HG03432 (cell line): ENCODE data around the gene RABAC1.
"Not testable (repeated sequence)": the region's sequence is repeated elsewhere in the genome, so short reads cannot be mapped to it uniquely, and the experiment has no call there.

Experiments used
- ATAC-seq: cut with Tn5 transposase; IDR thresholded peaks from one replicate; pipeline ENCODE4 v1.9.1; 2021; ENCODE audit warnings: mild to moderate bottlenecking, moderate library complexity; ENCODE audit not compliant: unreplicated experiment

The RABAC1 gene

DNA sequence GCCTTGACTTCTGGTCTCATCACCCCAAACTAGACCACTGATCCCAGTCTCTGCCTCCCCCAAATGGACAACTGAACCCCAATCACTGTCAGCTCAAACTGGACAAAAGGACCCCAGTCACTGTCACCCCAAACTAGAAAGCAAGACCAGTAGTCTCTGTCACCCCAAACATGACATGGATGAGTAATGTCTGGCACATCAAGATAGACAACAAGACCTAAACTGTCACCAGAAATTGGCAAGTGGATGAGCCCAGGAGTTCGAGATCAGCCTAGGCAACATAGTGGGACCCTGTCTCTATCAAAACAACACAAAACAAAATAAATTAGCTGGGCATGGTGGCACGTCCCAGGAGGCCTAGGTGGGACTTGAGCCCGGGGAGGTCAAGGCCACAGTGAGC, 12.0 kb downstream of the RABAC1 start:
- ATAC-seq, result no peak

DNA sequence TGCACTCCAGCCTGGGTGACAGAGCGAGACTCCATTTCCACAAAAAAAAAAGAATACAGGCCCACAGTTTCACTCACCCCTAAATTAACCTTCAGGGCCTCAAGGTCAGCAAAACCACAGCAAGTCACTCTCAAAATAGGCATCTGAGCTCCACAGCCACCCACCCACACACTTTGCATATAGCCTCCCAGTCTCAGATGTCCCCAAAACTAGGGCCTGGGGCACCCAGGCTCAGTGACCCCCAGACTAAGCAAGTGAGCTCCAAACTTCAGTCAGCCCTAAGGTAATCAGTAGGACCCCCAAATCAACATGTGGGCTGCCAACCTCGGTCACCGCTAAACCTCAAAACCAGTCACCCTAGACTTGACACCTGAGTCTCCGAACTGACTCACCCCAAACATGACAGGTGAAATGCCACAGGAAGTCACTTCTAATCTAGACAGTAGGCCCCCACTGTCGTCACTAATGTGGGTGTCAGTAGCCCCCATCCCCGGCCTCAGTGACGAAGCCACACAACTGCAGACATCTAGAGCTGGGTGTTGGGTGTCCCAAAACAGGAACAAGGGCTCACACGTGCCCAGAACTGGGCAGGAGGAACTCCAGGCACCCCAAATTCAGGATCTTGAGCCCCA, 13.9 kb downstream of the RABAC1 start:
- ATAC-seq, result peak; percentile 83

DNA sequence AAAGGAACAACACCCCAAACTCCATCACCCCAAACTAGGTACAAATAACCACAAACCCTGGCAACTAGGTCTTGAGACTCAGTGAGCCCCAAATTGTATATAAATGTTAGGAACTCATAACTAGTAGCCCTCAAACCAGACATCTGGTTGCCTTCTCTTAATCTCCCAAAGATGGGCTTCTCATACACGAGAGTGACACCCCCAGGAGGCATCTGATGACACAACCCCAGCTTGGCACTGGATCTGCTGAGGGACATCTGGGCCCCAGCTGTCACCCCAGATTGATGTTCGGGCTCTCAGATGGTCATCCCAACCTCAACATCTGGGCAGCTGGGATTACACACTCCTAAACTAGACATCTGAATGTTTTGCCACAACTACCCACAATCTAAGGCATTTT, 14.8 kb downstream of the RABAC1 start:
- ATAC-seq, result no peak

DNA sequence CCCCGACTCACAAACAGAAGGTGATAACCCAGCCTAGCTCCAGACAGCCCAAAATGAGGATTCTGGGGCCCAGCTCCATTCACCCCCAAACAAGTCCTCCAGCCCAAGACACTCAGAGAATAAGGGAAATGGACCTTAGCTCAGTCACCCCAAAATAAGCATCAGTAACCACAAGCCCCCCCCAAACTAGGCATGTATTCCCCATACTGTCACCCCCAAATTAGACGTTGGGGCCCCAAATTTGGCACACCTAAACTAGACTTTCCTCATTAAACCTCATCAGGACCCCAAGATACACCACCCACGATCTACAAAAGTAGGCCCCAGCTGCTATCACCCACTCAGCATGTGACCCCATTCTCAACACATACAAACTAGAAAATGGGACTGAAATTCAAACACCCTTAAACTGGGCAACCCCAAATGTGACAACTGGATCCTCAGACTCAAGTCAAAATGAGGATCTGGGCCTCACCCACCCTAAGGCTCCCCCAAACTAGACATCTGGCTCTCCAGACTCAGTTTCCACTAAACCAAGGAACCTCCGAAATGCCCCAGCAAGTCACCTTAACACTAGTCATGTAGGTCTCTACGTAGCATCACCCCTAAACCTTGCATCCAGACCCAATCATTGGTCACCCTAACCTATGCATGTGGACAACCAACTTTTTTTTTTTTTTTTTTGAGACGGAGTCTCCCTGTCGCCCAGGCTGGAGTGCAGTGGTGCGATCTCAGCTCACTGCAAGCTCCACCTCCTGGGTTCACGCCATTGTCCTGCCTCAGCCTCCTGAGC, 17.5 kb downstream of the RABAC1 start:
- no peak for ATAC-seq

DNA sequence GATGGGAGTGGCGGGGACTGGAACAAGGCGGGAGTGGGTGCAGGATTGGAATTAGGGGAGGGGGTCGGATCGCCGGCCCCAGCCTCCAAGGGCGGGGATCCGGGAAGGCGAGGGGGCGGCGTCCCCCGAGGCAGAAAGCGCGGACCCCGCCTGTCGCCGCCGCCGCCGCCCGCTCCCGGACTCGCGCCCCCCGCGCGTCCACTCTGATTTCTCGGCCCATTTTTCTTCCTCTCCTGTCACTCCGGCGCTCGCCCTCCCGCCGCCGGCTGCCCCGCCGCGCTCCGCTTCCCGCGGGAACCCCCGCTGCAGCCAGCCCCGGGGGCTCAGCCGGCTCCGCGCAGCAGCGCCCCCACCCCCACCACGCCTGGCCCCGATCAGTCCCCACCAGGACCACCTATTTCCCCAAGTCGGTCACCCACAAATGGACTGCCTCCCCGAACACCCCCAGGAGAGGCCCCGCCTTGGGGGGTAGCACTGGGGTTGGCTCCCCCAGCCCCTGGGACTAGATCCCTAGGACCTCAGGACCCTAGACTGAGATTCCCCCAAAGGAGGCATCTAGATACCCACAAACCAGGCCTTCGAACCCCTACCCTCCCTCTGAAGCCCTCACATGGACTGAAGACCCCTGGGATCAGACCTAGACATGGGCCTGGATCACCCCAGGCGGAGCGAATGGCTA, 18.3 kb downstream of the RABAC1 start:
- no peak for ATAC-seq

DNA sequence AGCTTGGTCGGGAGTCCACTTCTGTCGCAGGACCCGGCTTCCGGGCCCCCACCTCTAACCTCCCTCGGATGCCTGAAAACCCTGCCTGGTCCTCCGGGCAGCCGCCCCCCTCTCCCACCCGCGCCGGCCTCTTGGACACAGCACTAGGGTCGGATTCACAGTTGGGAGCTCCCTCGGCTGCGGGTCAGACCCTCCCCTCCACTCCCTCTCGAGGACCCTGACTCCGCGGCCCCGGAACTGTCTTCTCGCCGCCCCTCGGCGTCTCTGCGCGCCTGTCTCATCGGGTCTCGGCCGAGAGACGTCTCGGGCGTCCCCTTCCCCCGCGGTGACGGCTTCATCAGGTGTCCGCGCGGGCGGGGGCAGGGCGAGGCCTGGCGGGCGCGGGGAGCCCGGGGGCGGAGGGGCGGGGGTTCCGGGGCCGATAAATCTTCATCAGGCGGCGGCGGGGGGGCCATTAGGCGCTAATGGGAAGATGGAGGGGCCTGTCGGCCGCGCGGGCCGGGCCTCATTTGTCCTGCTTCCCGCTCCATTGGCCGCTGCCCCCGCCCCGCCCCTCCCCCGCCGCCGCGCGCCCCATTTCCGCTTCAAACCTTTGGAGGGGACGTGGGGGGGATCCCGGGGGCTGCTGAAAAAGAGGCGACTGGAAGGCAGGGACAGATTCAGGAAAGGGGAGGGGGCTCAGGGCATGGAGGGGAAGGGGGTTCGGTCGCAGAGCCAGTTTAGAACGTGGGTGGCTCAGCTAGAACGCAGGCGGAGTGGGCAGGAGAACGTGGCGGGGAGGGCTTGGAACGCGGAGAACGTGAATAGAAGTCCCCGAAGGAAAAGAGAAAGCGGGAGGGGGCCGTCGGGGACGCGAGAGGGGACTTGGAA, 19.0 kb downstream of the RABAC1 start:
- ATAC-seq, result no peak

DNA sequence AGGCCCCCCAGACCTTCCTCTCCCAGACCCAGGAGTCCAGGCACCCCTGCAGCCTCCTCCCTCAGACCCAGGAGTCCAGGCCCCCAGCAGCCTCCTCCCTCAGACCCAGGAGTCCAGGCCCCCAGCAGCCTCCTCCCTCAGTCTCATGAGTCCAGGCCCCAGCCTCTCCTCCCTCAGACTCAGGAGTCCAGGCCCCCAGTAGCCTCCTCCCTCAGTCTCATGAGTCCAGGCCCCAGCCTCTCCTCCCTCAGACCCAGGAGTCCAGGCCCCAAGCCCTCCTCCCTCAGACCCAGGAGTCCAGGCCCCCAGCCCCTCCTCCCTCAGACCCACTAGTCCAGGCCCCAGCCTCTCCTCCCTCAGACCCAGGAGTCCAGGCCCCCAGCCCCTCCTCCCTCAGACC, 19.9 kb downstream of the RABAC1 start:
- not testable (repeated sequence) for ATAC-seq

DNA sequence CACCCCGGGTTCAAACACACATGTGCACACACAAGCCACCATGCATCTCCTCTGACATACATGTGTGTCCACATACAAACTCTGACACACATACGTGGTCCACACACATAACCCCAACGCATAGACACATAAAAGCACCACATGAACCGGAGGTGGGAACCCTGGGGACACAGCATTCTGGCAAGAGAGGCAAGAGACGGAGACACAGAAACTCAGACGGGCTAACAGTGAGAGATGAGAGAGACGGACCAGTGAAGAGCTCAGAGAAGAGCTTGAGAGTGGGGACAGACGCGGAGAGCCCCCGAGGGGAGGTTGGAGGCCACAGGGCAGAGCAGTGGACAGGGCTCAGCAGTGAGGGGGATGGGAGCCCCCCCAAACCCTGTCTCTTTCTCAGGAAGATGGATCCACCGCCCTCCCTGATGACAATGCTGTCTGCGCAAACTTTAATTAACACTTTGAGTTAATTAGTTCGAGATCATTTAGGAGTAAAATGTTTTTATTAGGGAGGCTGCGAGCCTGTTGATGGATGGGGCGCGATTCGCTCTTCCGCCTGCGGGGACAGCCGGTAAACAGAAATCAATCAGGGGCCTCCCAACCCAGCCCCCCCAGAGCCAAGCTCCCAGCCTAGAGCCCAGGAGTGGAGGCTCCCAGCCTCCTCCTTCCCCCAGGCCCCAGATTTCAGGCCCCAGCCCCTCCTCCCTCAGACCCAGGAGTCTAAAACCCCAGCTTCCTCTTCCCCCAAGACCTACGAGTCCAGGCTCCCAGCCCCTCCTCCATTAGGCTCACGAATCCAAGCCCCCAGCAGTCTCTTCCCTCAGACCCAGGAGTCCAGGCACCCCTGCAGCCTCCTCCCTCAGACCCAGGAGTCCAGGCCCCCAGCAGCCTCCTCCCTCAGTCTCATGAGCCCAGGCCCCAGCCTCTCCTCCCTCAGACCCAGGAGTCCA, 21.3 kb downstream of the RABAC1 start:
- ATAC-seq, result no peak

DNA sequence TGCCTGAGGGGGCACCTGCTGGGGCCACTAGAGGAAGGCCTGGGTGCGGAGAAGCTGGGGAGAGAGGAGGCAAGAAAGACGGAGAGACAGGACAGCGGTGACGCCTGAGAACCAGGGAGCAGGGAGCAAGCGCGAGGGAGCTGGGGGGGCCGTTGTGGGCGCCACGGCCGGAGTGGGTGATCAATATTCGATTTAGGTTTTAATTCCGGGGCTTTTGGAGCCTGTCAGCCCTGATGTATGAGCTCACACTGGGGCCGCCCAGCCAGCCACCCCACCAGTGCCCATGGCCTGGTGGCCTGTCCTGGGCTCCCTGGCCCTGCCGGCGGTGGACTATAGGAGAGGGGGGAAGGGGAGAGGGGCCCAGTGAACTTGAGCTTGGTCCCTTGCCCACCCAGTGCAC, 22.2 kb downstream of the RABAC1 start:
- ATAC-seq, result no peak

DNA sequence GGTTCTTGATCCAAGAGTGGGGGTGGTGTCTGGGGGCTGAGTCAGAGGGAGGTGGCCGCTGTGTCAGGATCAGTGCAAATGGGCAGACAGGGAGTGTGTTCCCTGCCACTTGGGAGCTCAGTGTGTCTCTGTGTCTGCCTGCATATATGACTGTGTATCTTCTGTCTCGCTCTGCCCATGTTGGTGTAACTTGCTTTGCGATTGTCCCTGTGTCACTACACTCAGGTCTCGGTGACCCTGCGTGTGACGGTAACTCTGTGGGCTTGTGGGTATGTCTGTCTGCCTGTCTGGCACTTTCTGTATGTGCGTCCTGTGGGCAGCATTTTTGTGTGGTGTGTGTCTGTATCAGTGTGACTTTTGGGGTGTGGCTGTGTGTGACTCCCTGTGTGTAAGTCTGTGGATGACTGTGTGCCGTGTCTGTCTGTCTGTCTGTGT, 22.7 kb downstream of the RABAC1 start:
- no peak for ATAC-seq

DNA sequence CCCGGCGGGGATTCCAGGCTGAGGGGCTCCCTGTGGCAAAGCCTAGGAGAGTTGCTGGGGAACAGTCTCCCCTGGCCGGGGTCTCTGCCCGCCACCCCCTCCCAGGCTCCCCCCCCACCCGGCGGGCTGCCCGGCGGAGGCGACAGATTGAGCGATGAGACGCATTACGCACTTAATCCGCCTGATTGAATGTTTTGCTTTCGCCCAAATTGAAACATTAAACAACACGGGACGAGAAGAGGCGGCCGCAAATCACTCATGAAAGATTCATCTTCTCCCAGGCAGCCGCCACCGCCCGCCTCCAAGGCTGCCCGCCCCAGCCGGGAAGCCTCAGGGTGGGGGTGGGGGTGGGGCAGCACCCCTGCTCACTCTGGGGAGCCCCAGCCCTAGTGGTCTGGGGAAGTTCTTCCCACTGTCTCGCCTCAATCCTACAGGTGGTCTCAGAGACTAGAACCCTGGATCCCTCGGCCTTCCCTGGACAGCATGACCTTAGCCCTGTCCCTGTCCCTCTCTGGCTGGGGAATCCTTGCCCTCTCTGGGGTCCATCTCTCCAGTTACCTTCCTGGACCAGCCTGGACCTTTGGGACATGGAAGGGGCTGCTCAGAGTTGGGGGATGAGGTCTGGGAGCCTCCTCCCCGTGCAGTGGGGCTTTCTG, 23.2 kb downstream of the RABAC1 start:
- ATAC-seq, result no peak

DNA sequence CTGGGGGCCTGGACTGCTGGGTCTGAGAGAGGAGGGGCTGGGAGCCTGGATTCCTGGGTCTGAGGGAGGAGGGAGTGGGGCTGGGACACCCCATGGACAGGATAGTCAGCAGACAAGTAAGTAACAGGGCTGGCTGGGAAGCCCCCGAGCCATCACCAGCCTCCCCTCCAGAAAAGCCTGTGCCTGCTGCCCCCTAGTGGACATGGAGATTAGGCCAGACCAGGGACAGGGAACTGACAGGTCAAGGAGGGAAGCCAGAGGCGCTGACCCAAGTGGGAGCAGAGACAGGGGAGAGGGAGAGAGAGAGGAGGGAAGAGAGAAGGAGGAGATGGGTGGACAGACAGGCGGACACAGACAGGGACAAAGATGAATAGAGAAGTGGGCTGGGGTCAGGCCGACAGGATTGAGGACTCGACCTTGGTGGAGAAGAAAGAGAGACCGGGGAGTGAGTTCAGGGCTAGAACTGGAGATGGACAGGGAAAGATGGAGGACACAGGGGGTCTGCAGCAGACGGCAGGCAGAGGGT, 24.2 kb downstream of the RABAC1 start:
- ATAC-seq, result no peak

DNA sequence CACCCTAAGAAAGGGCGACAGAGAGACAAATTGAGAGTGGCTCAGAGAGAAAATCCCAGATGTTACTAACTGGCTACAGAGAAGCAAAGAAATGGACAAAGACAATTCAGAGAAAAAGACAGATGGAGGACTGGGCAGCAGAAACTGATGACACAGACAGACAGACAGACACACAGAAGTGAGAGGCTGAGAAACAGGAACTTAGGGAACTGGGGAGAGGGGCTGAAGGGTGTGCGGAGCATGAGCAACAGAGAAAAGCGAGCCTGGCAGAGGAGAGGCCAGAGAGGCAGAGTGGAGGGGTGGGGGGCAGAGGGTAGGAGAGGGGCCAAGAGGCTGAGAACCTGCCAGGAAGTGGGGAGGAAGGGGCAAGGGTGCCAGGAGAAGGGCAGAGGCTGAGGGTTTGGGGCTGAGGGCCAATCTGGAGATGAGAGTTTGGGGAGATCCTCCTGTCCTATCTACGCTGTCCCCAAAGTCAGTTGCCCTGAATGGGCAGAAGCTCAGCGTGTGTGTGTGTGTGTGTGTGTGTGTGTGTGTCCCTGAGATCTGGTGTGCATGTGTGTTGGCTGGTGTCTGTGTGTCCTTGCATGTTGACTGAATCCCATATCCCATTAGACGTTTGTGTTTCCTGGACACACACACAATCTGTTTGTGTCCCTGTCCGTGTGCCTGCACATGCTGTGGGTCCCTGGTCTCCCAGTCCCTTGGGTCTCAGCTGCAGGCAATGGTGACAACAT, 25.3 kb downstream of the RABAC1 start:
- ATAC-seq, result no peak

DNA sequence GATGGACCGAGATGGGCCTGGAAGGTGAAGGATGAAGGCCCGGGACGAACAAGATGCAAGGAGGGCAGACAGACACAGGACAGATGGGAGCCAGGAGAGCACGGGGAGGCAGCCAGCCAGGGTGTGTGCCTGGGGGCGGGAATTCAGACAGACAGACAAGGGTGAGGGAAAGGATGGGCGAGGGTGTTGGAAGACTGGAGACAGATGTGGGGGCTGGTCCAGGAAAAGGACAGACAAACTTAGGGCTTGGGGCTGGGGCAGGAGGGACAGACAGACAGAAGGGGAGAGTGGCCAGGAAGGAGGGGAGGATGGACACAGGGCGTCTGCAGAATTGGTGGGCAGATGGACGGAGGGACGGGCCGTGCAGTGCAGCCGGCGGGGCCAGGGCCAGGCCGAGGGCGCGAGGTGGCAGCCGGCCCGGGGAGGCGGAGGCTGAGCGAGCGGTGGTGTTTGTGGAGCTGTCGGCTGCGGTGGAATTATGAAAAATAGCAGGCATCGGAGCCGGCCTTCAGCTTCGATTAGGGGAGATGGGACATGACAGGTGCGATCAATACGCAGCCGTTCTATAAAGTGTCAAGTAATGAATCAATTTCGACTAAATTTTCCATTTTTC, 26.3 kb downstream of the RABAC1 start:
- ATAC-seq, result no peak

DNA sequence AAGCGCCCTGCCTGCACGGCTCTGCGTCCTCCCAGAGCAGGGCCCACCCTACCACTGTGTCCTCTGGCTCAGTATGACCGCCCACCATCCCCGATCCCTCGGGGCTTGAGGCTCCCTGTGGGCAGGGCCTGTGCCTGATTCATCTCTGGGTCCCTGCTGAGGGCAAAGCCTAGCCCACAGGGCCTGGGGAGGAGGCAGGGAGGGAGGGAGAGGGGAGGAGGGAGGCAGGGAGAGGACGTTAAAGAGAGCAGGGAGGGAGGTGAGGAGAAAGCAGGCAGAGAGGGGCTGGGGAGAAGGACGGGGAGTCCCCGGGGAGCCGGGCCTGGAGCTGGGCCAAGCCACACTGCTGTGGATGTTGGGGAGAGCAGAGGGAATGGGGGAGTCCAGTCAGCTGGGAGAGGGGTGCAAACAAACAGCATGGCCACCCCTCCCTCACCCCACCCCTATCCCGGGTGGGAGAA, 26.8 kb downstream of the RABAC1 start:
- ATAC-seq, result no peak

DNA sequence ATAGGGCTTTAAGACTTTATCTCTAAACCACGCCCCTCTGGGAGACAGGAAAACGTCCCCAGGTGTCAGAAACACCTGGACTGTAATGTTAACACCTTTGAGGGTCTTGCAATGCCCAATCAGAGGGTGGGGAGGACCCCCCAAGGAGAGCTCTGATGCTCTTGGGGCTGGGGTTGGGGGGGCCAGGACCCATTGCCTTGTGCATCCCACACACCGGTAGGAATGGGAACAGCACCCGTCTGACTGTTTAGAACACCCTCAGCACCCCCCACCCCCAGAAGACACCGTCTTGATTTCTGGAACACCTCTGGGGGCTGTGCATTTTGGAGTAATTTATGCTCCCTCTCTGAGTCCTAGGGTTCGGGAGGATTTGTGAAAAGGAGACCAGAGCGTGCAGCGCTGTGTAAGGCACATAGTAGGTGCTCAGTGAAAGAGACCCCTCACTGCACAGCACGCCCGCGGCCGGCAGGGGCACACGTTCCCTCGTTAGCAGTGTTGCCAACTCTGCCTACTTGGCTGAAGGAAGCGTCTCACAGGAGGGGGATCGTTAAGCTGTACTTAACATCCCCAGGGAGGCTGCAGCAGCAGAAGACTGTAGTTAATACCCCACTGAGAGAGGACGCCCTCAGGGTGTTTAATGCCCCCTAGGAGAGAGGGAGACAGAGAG, 28.1 kb downstream of the RABAC1 start:
- no peak for ATAC-seq

DNA sequence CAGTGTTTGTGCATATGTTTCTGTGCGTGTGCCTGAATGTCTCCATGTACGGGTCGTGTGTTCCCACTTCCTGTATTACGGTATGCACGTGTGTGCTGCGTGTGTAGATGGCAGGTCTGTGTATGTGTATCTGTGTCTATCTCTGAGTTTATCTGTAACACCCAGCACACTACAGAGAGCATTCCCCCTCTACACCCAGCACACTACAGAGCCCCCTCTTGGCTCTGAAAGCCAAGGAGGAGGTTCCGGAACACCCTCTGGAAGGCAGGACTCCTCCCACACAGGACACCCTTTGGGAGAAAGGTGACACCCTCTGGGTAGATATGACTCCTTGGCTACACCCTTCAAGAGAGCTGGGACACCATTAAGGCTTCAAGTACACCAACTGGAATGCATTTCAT, 28.8 kb downstream of the RABAC1 start:
- no peak for ATAC-seq
